Measurements from ENCODE around the gene RAD9A.
A peak's percentile ranks its signal among the peaks of the same experiment; 100 is the strongest.

Gene RAD9A

DNA sequence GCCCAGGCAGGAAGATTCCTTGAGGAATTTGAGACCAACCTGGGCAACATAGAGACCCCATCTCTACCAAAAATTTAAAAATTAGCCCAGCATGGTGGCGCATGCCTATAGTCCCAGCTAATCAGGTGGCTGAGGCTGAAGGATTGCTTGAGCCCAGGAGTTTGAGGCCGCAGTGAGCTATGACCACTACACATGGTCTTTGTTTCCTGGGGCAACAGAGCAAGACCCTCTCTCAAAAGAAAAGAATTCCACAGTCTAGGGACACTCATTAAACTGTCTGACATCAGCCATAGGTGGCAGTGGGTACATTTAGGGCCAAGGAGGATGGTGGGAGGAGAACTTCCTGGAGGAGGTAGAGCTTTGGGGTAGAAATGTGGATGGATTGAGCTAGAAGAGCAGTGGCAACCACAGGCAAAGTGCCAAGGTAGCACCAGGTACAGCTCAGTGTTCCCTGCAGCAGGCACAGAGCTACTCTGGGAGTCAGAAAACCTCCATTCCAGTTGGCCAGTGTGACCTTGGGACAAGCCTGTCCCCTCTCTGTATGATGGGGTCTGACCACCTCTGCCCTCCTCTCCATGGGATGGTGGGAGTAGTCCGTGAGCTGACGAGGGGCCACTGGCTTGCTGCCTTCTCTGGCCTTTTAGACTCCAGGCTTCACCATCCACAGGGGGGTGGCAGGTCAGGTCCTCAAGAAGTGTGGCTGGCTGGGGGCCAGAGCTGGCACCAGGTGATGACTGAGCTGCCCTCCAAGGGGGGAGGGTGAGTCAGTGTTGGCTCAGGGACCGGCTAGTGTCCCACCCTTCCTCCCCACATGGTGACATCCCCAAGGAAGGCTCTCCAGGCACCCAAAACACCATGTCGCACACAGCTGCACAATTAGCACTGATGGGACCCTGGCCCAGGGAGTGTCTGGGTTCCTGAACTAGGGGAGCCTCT lies 14.6 kb upstream of the RAD9A start:
- Histone ChIP-seq H3K9me3 (ENCODE audit: control insufficient read depth in 1 of 2, low read length in 2 of 2) (no peaks in the 10 kb centered on the region), H3K27me3 (ENCODE audit: low read depth, low read length) (no peaks in the 10 kb centered on the region), H3K27ac (ENCODE audit: low read length) (no peak overlapping the region), H3K4me1 (ENCODE audit: control insufficient read depth in 1 of 2, insufficient read depth in 2 of 2, low read length in 2 of 2) (peaks cover 5 to 20% of the 10 kb centered on the region in 2 donors), H3K4me3 (ENCODE audit: low read depth in 1 of 2, low read length in 2 of 2) (no peak overlapping the region), H3K36me3 (ENCODE audit: control insufficient read depth in 1 of 2, insufficient read depth in 2 of 2, low read length in 2 of 2) (peaks cover 0 to 3% of the 10 kb centered on the region in 2 donors)

GRCh38 chr11:67378544-67378943 lies 13.2 kb upstream of the RAD9A start:
- no peaks in the 10 kb centered on the region for H3K27me3 ChIP-seq (ENCODE audit: low read depth, low read length)
- H3K27ac ChIP-seq (ENCODE audit: low read length) = no peak overlapping the region
- H3K36me3 ChIP-seq (ENCODE audit: control insufficient read depth in 1 of 2, insufficient read depth in 2 of 2, low read length in 2 of 2) = peaks cover 0 to 3% of the 10 kb centered on the region in 2 donors
- H3K4me1 ChIP-seq (ENCODE audit: control insufficient read depth in 1 of 2, insufficient read depth in 2 of 2, low read length in 2 of 2) = peaks cover 5 to 19% of the 10 kb centered on the region in 2 donors
- no peak overlapping the region for H3K4me3 ChIP-seq (ENCODE audit: low read depth in 1 of 2, low read length in 2 of 2)
- H3K9me3 ChIP-seq (ENCODE audit: control insufficient read depth in 1 of 2, low read length in 2 of 2) = no peaks in the 10 kb centered on the region

- Histone ChIP-seq H3K4me3 (ENCODE audit: low read depth in 1 of 2, low read length in 2 of 2) (no peak overlapping the region), H3K9me3 (ENCODE audit: control insufficient read depth in 1 of 2, low read length in 2 of 2) (no peaks in the 10 kb centered on the region), H3K36me3 (ENCODE audit: control insufficient read depth in 1 of 2, insufficient read depth in 2 of 2, low read length in 2 of 2) (no peaks in the 10 kb centered on the region), H3K27me3 (ENCODE audit: low read depth, low read length) (no peaks in the 10 kb centered on the region), H3K4me1 (ENCODE audit: control insufficient read depth in 1 of 2, insufficient read depth in 2 of 2, low read length in 2 of 2) (peaks cover 5 to 13% of the 10 kb centered on the region in 2 donors), H3K27ac (ENCODE audit: low read length) (no peak overlapping the region)
These were observed 12.4 kb upstream of the RAD9A start for GRCh38 chr11:67379061-67380058.

DNA sequence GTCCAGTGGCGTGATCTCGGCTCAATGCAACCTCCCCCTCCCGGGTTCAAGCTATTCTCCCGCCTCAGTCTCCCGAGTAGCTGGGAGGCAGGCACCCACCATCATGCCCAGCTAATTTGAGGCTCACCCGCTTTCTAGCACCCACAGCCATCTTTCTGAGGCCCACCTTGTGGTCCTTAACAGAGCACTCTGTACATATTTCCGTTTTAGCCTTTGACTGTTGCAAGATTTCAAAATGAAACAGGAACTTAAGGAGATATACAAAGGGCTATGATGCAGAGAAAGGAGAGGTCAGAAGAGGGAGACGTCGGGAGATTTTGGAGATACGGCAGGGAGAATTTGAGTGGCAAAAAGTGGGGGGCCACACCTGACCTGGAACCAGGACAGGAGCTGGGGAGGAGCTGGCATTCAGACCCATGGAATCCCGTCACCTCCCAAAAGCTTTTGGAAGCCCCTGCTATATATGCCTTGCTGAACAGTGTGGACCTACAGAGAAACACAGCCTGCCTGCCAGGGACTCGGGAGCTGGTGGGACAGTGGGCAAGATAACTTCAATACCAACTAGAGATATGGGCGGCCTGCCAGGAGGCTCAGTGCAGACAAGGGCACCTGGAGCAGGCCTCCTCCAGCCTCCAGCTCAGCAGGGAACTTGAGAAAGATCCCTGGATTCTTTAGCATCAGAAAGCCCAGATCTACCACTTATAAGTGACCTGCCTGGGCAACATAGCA lies 10.4 kb upstream of the RAD9A start:
- no peaks in the 10 kb centered on the region for H3K9me3 ChIP-seq (ENCODE audit: control insufficient read depth in 1 of 2, low read length in 2 of 2)
- H3K36me3 ChIP-seq (ENCODE audit: control insufficient read depth in 1 of 2, insufficient read depth in 2 of 2, low read length in 2 of 2) = no peaks in the 10 kb centered on the region
- no peaks in the 10 kb centered on the region for H3K27me3 ChIP-seq (ENCODE audit: low read depth, low read length)
- peaks cover 0 to 10% of the 10 kb centered on the region in 2 donors for H3K4me1 ChIP-seq (ENCODE audit: control insufficient read depth in 1 of 2, insufficient read depth in 2 of 2, low read length in 2 of 2)
- no peak overlapping the region for H3K4me3 ChIP-seq (ENCODE audit: low read depth in 1 of 2, low read length in 2 of 2)
- no peak overlapping the region for H3K27ac ChIP-seq (ENCODE audit: low read length)

GRCh38 chr11:67382276-67383136 lies 9.3 kb upstream of the RAD9A start:
- peaks cover 0 to 10% of the 10 kb centered on the region in 2 donors for H3K4me1 ChIP-seq (ENCODE audit: control insufficient read depth in 1 of 2, insufficient read depth in 2 of 2, low read length in 2 of 2)
- H3K9me3 ChIP-seq (ENCODE audit: control insufficient read depth in 1 of 2, low read length in 2 of 2) = no peaks in the 10 kb centered on the region
- no peaks in the 10 kb centered on the region for H3K27me3 ChIP-seq (ENCODE audit: low read depth, low read length)
- H3K27ac ChIP-seq (ENCODE audit: low read length) = no peak overlapping the region
- H3K4me3 ChIP-seq (ENCODE audit: low read depth in 1 of 2, low read length in 2 of 2) = no peak overlapping the region
- H3K36me3 ChIP-seq (ENCODE audit: control insufficient read depth in 1 of 2, insufficient read depth in 2 of 2, low read length in 2 of 2) = no peaks in the 10 kb centered on the region

- no peaks in the 10 kb centered on the region for H3K36me3 ChIP-seq (ENCODE audit: control insufficient read depth in 1 of 2, insufficient read depth in 2 of 2, low read length in 2 of 2)
- no peaks in the 10 kb centered on the region for H3K9me3 ChIP-seq (ENCODE audit: control insufficient read depth in 1 of 2, low read length in 2 of 2)
- H3K27ac ChIP-seq (ENCODE audit: low read length) = no peak overlapping the region
- H3K4me1 ChIP-seq (ENCODE audit: control insufficient read depth in 1 of 2, insufficient read depth in 2 of 2, low read length in 2 of 2) = peaks cover 0 to 10% of the 10 kb centered on the region in 2 donors
- no peak overlapping the region for H3K4me3 ChIP-seq (ENCODE audit: low read depth in 1 of 2, low read length in 2 of 2)
- no peaks in the 10 kb centered on the region for H3K27me3 ChIP-seq (ENCODE audit: low read depth, low read length)
These were observed 6.9 kb upstream of the RAD9A start for GRCh38 chr11:67384851-67385366.

- Histone ChIP-seq H3K9me3 (ENCODE audit: control insufficient read depth in 1 of 2, low read length in 2 of 2) (no peaks in the 10 kb centered on the region), H3K27me3 (ENCODE audit: low read depth, low read length) (no peaks in the 10 kb centered on the region), H3K4me3 (ENCODE audit: low read depth in 1 of 2, low read length in 2 of 2) (no peak overlapping the region), H3K36me3 (ENCODE audit: control insufficient read depth in 1 of 2, insufficient read depth in 2 of 2, low read length in 2 of 2) (no peaks in the 10 kb centered on the region), H3K4me1 (ENCODE audit: control insufficient read depth in 1 of 2, insufficient read depth in 2 of 2, low read length in 2 of 2) (peaks cover 0 to 16% of the 10 kb centered on the region in 2 donors), H3K27ac (ENCODE audit: low read length) (no peak overlapping the region)
These were observed 4.7 kb upstream of the RAD9A start for GRCh38 chr11:67387069-67387468.

DNA sequence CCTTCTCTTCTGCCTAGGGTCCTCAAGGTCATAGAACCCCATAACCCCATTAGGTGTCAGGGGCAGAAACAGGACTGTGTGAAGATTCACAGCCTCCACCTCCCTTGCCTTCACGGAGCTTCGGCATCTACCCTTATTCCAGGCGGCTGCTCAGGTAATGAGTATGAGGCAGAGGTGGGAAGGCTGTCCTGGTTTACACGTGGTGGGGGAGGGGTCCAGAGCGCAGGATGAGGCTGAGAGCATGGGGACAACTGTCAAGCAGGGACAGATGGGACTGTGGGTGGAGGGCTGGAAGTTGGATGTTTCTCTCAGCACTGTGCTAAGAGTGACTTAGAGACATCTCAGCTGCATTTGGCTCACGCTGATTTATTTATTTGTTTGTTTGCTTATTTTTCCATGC lies 4.3 kb upstream of the RAD9A start:
- Histone ChIP-seq H3K27me3 (ENCODE audit: low read depth, low read length) (no peaks in the 10 kb centered on the region), H3K9me3 (ENCODE audit: control insufficient read depth in 1 of 2, low read length in 2 of 2) (no peaks in the 10 kb centered on the region), H3K4me3 (ENCODE audit: low read depth in 1 of 2, low read length in 2 of 2) (no peak overlapping the region), H3K27ac (ENCODE audit: low read length) (no peak overlapping the region), H3K36me3 (ENCODE audit: control insufficient read depth in 1 of 2, insufficient read depth in 2 of 2, low read length in 2 of 2) (no peaks in the 10 kb centered on the region), H3K4me1 (ENCODE audit: control insufficient read depth in 1 of 2, insufficient read depth in 2 of 2, low read length in 2 of 2) (peaks cover 0 to 14% of the 10 kb centered on the region in 2 donors)

- H3K27ac ChIP-seq (ENCODE audit: low read length) = no peak overlapping the region
- H3K36me3 ChIP-seq (ENCODE audit: control insufficient read depth in 1 of 2, insufficient read depth in 2 of 2, low read length in 2 of 2) = peaks cover 0 to 6% of the 10 kb centered on the region in 2 donors
- no peaks in the 10 kb centered on the region for H3K9me3 ChIP-seq (ENCODE audit: control insufficient read depth in 1 of 2, low read length in 2 of 2)
- no peak overlapping the region for H3K4me3 ChIP-seq (ENCODE audit: low read depth in 1 of 2, low read length in 2 of 2)
- H3K4me1 ChIP-seq (ENCODE audit: control insufficient read depth in 1 of 2, insufficient read depth in 2 of 2, low read length in 2 of 2) = peaks cover 0 to 17% of the 10 kb centered on the region in 2 donors
- no peaks in the 10 kb centered on the region for H3K27me3 ChIP-seq (ENCODE audit: low read depth, low read length)
These were observed 2.3 kb upstream of the RAD9A start for GRCh38 chr11:67389477-67389876.

DNA sequence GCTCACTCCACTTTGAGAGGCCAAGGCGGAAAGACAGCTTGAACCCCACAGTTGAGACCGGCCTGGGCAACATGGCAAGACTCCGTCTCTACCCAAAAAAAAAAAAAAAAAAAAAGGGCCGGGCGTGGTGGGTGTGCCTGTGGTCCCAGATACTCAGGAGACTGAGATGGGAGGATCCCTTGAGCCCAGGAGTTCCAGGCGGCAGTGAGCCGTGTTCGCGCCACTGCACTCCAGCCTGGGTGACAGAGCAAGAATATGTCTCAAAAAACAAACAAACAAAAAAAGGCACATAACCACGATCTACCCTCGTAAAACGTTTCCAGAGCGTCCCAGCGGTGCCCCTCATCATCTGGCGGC lies 861 bp upstream of the RAD9A start:
- Histone ChIP-seq H3K4me1 (ENCODE audit: control insufficient read depth in 1 of 2, insufficient read depth in 2 of 2, low read length in 2 of 2) (peaks cover 0 to 12% of the 10 kb centered on the region in 2 donors), H3K36me3 (ENCODE audit: control insufficient read depth in 1 of 2, insufficient read depth in 2 of 2, low read length in 2 of 2) (peaks cover 0 to 11% of the 10 kb centered on the region in 2 donors), H3K4me3 (ENCODE audit: low read depth in 1 of 2, low read length in 2 of 2) (peak overlapping the region; percentile 83 to 90), H3K9me3 (ENCODE audit: control insufficient read depth in 1 of 2, low read length in 2 of 2) (no peaks in the 10 kb centered on the region), H3K27ac (ENCODE audit: low read length) (peak overlapping the region; percentile 71), H3K27me3 (ENCODE audit: low read depth, low read length) (no peaks in the 10 kb centered on the region)
